ENCODE results near the gene ZNF318.
"Not testable (repeated sequence)": the region's sequence is repeated elsewhere in the genome, so short reads cannot be mapped to it uniquely, and the experiment has no call there.

The ZNF318 gene

DNA sequence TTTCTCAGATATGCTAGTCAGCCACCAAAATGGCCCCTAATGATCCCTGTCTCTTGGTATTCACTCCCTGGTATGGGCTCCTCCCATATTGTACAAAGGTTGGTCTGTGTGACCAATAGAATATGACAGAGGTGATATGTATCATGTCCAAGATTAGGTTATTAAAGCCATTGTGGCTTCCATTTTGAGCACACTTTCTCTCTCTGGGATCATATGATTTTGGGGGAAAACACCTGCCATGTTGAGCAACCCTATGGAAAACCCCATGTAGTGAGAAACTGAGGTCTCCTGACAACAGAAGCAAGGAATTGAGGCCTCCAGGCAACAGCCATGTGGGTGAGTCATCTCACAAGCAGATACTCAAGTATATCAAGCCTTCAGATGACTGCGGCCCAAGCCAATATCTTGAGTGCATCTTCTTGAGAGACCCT, 7.1 kb upstream of the ZNF318 start:
- H3K27ac ChIP-seq = no peak overlapping the region
- no peaks in the 10 kb centered on the region for H3K36me3 ChIP-seq
- no peak overlapping the region for H3K4me3 ChIP-seq (ENCODE audit: low read depth, low read length)
- TF ChIP-seq, protein P1, sequence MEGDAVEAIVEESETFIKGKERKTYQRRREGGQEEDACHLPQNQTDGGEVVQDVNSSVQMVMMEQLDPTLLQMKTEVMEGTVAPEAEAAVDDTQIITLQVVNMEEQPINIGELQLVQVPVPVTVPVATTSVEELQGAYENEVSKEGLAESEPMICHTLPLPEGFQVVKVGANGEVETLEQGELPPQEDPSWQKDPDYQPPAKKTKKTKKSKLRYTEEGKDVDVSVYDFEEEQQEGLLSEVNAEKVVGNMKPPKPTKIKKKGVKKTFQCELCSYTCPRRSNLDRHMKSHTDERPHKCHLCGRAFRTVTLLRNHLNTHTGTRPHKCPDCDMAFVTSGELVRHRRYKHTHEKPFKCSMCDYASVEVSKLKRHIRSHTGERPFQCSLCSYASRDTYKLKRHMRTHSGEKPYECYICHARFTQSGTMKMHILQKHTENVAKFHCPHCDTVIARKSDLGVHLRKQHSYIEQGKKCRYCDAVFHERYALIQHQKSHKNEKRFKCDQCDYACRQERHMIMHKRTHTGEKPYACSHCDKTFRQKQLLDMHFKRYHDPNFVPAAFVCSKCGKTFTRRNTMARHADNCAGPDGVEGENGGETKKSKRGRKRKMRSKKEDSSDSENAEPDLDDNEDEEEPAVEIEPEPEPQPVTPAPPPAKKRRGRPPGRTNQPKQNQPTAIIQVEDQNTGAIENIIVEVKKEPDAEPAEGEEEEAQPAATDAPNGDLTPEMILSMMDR (IDR thresholded peaks at IDR 0.05; ENCODE audit: low read depth, low read length) = no peak
- DNase-seq = no peak
- no peaks in the 10 kb centered on the region for H3K9me3 ChIP-seq (ENCODE audit: severe bottlenecking)
- no peaks in the 10 kb centered on the region for H3K27me3 ChIP-seq (ENCODE audit: insufficient read depth, low read depth, severe bottlenecking)

DNA sequence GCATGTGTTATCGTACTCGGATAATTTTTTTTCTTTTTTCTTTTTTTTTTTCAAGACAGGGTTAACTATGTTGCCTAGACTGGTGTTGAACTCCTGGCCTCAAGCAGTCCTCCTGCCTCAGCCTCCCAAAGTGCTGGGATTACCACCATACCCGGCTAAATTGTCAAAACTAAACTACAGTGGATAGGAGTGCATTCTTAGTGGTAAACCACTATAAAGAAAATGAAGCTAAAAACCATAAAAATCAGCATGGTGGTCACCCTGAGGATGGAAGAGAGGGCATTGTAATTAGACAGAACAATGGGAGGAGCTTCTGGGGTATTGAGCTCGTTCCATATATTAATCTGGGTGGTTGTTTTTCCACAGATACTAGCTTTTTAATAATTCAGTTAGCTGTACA, 6.2 kb upstream of the ZNF318 start:
- Histone ChIP-seq H3K36me3 (no peaks in the 10 kb centered on the region), H3K27me3 (ENCODE audit: insufficient read depth, low read depth, severe bottlenecking) (no peaks in the 10 kb centered on the region), H3K9me3 (ENCODE audit: severe bottlenecking) (no peaks in the 10 kb centered on the region), H3K27ac (no peak overlapping the region), H3K4me3 (ENCODE audit: low read depth, low read length) (no peak overlapping the region)
- DNase-seq = no peak
- TF ChIP-seq, protein P1 (IDR thresholded peaks at IDR 0.05; ENCODE audit: low read depth, low read length) = no peak

DNA sequence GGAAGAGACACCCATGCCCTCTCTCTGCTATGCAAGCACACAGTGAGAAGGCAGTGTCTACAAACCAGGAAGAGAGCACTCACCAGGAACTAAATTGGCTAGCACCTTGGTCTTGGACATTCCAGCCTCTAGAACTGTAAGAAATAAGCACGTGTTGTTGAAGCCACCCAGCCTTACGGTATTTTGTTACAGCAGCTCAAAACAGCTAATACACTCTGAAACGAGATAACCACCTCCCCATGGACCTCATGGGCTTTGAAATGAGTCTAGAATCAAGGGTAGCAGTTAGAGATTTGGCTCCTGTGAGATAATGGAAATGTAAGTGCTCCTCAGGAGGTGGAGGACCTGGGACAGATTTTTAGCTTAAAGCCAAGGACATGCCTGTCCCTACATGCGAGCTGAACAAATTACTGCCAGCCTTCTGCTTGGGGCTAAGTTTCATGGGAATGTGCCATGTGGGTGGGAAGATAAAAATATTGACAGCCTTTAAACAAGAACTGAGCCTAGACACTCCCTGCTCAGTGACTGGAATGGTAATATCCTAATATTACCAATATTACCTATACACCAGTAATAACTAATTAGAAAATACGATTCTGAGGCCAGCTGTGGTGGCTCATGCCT, 3.9 kb upstream of the ZNF318 start:
- no peak overlapping the region for H3K27ac ChIP-seq
- TF ChIP-seq, protein P1 (IDR thresholded peaks at IDR 0.05; ENCODE audit: low read depth, low read length) = no peak
- no peak overlapping the region for H3K4me3 ChIP-seq (ENCODE audit: low read depth, low read length)
- no peak for DNase-seq
- no peaks in the 10 kb centered on the region for H3K9me3 ChIP-seq (ENCODE audit: severe bottlenecking)
- H3K27me3 ChIP-seq (ENCODE audit: insufficient read depth, low read depth, severe bottlenecking) = no peaks in the 10 kb centered on the region
- no peaks in the 10 kb centered on the region for H3K36me3 ChIP-seq

DNA sequence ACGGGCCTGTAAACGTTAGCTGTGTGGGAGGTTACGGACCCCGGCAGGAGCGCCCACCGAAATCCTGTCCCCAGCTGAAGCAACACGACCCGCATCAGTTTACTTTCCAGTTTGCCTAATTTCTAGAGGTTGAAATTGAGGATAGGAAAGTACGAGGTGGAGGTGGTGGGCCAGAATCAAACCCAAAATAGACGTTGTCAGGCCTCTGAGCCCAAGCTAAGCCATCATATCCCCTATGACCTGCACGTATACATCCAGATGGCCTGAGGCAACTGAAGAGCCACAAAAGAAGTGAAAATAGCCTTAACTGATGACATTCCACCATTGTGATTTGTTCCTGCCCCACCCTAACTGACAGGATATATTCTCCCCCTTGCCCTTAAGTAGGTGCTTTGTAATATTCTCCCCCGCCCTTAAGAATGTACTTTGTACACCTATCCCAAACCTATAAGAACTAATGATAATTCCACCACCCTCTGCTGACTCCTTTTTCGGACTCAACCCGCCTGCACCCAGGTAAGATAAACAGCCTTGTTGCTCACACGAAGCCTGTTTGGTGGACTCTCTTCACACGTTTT, 645 bp upstream of the ZNF318 start:
- DNase-seq; H3K36me3 ChIP-seq; H3K27me3 ChIP-seq (ENCODE audit: insufficient read depth, low read depth, severe bottlenecking); H3K9me3 ChIP-seq (ENCODE audit: severe bottlenecking): not testable (repeated sequence)
- peak overlapping the region; percentile 37 for H3K4me3 ChIP-seq (ENCODE audit: low read depth, low read length)
- H3K27ac ChIP-seq = peak overlapping the region; percentile 50

DNA sequence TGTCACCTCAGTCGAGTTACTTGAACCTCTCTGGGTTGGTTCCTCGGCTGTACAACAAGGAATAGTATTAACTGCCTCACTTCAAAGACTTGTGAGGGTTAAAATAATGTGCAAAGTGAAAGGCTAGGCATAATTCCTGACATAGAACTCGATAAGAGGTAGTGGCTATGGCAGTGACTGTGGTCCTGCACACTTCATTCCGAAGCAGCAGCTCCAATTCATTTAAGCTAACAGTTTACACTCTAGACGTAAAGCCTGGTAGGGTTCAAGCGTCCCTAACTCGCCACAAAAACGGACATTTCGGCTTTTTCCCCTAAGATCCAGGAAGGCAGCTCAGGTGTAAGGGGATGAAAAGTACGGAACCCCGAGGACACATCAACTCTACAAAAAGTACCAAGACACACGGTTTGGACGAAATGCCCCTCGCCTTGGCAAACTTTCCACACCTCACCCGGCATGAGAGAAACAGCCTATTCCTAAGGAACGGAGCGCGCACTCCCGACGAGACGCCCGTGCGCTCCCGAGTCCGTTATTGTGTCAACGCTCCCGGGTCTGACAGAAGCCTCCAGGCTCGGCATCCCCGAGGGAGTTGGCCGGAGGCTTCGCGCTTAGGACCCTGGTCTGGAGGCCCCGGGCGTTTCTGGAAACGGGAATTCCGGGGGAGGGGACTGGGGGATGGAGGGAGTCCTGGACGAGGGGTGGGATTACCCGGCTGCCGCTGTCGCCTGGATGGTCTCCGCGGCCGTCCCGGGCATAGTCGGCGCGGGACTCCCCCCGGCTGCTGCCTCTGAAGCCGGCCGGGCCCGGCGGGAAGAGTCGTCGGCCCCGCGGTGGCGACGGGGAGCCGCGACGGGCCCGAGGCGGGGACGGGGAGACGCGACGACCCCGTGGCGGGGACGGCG, 937 bp downstream of the ZNF318 start:
- H3K36me3 ChIP-seq = peaks cover 20% of the 10 kb centered on the region
- H3K27me3 ChIP-seq (ENCODE audit: insufficient read depth, low read depth, severe bottlenecking) = no peaks in the 10 kb centered on the region
- TF ChIP-seq, protein P1 (IDR thresholded peaks at IDR 0.05; ENCODE audit: low read depth, low read length) = no peak
- H3K9me3 ChIP-seq (ENCODE audit: severe bottlenecking) = no peaks in the 10 kb centered on the region
- DNase-seq = peak; percentile 67
- peak overlapping the region; percentile 91 for H3K27ac ChIP-seq
- H3K4me3 ChIP-seq (ENCODE audit: low read depth, low read length) = peak overlapping the region; percentile 85
